Activated CD4-positive, alpha-beta T cell treated with anti-CD3 and anti-CD28 coated beads for 36 hours (primary cell): ENCODE results near the gene MT1A. TPM values are rescaled to one million over a fixed set of nuclear protein-coding genes. Genes with fewer than 3 reads are reported as not detected.

Experiments
- ATAC-seq: fragments of 200-7000 bp; cut with Tn5 transposase; one replicate; pipeline ENCODE4 v1.10.0; 2021; ENCODE audit warnings: mild to moderate bottlenecking, moderate library complexity
- CTCF ChIA-PET: fragments of 350-600 bp; sonication (Branson Sonifier 250); formaldehyde crosslinking; loops from one replicate; lab custom pipeline; 2021; ENCODE audit warnings: antibody characterized with exemption; lab: Charles Lee
- POLR2A ChIA-PET: fragments of 350-600 bp; sonication (Branson Sonifier 250); formaldehyde crosslinking; loops from one replicate; lab custom pipeline; 2021; ENCODE audit warnings: antibody characterized with exemption, inconsistent platforms; lab: Charles Lee
- DNase-seq: peaks from one replicate; pipeline ENCODE4 v3.0.0-alpha.2; 2020
- H3K27ac Mint-ChIP-seq: one replicate; pipeline ENCODE4 v1.8.0; 2021; ENCODE audit warnings: mixed read lengths
- H3K27me3 Mint-ChIP-seq: one replicate; pipeline ENCODE4 v1.8.0; 2021; ENCODE audit warnings: mixed read lengths
- H3K36me3 Mint-ChIP-seq: one replicate; pipeline ENCODE4 v1.8.0; 2021; ENCODE audit warnings: low read depth, mixed read lengths
- H3K4me1 Mint-ChIP-seq: one replicate; pipeline ENCODE4 v1.8.0; 2021; ENCODE audit warnings: mixed read lengths
- H3K4me3 Mint-ChIP-seq: one replicate; pipeline ENCODE4 v1.8.0; 2021; ENCODE audit warnings: mild to moderate bottlenecking, moderate library complexity, mixed read lengths
- H3K9me3 Mint-ChIP-seq: one replicate; pipeline ENCODE4 v1.8.0; 2021; ENCODE audit warnings: low read depth, mixed read lengths
- intact Hi-C, 2 experiments: fragments of 100-400 bp; cut with DNase I in 1 of 2; cut with micrococcal nuclease in 1 of 2; formaldehyde crosslinking; loops; one replicate each; pipeline versions ENCODE4 v1.14.2 to v1.15.1; 2022 to 2024; cut with DNase I, micrococcal nuclease
- total RNA-seq, 2 experiments: library from RNA; stranded (reverse); gene quantifications; one replicate each; pipeline ENCODE4 v1.2.3, GENCODE V29; 2021

MT1A gene
- total RNA-seq: 1 to 10 TPM in 1 of 2 experiments, under 1 TPM in 1; 0.74 to 1.1 TPM

DNA sequence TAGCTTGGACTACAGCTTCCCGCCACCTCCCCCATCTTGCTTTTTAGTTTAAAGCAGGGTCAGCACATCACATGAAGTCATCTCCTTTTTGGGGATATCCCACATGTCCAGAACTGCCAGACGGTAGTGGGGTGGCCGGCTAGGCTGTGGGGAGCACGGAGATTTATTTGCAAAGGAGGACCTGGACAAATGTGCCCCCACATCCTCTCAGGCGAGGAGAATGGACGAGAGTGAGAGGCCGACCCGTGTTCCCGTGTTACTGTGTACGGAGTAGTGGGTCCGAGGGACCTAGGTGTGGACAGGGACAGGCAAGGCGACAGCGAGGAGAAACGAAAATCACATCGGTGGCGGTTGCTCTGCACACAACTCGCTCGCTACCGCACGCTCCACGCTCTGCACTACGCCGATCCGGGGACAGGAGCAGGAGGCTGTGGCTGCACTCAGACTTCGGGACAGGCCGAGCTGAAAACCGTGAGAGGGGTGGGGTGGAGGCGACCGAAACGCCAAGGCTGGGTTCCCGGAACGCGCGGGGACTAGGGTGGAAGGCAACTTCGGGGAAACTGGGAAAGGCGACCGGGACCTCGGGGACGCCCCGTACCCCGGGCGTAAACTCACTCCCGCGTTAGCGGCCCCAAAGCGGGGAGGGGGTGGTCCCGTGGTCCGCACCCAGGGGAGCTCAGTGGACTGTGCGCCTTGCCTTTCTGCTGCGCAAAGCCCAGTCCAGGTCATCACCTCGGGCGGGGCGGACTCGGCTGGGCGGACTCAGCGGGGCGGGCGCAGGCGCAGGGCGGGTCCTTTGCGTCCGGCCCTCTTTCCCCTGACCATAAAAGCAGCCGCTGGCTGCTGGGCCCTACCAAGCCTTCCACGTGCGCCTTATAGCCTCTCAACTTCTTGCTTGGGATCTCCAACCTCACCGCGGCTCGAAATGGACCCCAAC lies at the start of gene MT1A:
Gene MT1A, plus strand, starts transcription at position 853 of the 937 bp plus-strand sequence. Its CDS starts 73 bp downstream, at position 926.
- ATAC-seq: peak; percentile 43
- peak; percentile 52 for DNase-seq
- no peaks in the 10 kb centered on the region for H3K9me3 Mint-ChIP-seq
- no peak within 1 kb of the TSS for H3K27ac Mint-ChIP-seq
- peak within 1 kb of the TSS; percentile 59 for H3K4me3 Mint-ChIP-seq
- intact Hi-C loops: no loop called here
- ChIA-PET POLR2A (no interaction called here), CTCF (interaction anchor here (0.8 kb wide), 1 partner anchor 62 kb away, joined by 3 read pairs; no protein-coding TSS in a partner anchor)
- peaks cover 25% of the 10 kb centered on the region for H3K4me1 Mint-ChIP-seq
- H3K27me3 Mint-ChIP-seq: peaks cover 71% of the 10 kb centered on the region
- H3K36me3 Mint-ChIP-seq: no peaks in the 10 kb centered on the region

DNA sequence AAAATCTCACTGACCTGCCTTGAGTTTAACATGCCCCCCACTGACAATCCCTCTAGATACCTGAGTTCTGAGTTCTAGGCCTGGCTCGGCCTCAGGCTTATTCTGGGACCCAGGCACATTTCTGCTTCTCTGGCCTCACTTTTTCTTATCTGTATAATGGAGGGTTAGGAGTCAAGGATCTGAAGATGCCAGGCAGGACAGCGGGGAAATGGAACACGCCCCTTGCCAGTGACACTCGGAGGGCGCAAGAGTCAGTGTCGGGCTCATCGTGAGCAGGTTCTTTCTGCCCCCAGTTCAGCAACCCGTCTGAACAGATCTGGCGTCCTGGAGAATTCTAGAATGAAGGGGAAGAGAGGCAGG lies 49.7 kb upstream of the MT1A start:
- intact Hi-C loops: no loop called here
- ChIA-PET CTCF (interaction anchor here (0.9 kb wide), 1 partner anchor 17 kb away, joined by 3 read pairs; no protein-coding TSS in a partner anchor), POLR2A (no interaction called here)
- Mint-ChIP-seq H3K27ac (peak overlapping the region; percentile 77), H3K36me3 (no peaks in the 10 kb centered on the region), H3K9me3 (no peaks in the 10 kb centered on the region), H3K4me3 (peak overlapping the region; percentile 75), H3K27me3 (peaks cover 21% of the 10 kb centered on the region), H3K4me1 (peaks cover 10% of the 10 kb centered on the region)
- ATAC-seq (peak; percentile 13), DNase-seq (no peak)

DNA sequence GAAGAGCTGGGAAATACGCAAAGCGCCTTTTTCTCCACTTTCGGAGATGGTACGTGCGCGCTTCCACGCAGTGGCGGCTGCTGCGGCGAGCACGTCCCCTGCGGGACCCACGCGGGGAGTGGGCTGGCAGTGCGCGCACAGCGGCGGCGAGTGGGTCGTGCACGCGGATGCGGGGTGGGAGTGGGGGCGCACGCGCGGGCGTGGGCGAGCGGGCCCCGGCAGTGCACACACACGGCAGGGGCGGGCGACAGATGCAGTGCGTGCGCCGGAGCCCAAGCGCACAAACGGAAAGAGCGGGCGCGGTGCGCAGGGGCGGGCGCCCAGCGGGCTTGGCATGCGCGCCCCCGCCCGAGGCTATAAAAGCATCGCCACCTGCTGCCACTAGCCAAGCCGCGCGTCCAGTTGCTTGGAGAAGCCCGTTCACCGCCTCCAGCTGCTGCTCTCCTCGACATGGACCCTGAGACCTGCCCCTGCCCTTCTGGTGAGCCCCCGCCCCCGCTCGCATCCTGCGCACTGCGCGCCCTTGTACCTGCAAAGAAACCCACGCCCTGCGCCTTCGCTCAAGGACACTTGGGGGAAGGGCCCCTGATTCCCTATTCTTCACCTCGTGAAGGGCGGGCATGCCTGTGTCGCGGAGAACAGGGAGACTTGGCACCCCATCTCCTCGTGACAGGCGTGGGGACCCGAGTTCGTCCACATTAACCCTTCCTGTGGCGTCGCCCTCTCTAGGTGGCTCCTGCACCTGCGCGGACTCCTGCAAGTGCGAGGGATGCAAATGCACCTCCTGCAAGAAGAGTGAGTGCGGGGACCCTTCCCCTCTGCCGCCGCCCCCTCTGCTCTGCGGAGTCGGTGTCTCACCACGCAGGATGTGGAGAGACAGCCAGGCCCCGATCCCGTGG lies 49.1 kb upstream of the MT1A start, which contains the start of gene MT3:
Gene MT3, plus strand, starts transcription at position 388 of the 899 bp plus-strand sequence. Its CDS starts 63 bp downstream, at position 451.
- CTCF ChIA-PET: interaction anchor here (0.6 to 0.9 kb wide), 2 partner anchors 16 to 45 kb away, joined by 3 to 4 read pairs; no protein-coding TSS in a partner anchor
- H3K36me3 Mint-ChIP-seq: no peaks in the 10 kb centered on the region
- H3K4me3 Mint-ChIP-seq: peak within 1 kb of the TSS; percentile 75
- POLR2A ChIA-PET: no interaction called here
- ATAC-seq: peak; percentile 87
- H3K27me3 Mint-ChIP-seq: peaks cover 21% of the 10 kb centered on the region
- intact Hi-C loops: no loop called here
- peak; percentile 72 for DNase-seq
- peak within 1 kb of the TSS; percentile 77 for H3K27ac Mint-ChIP-seq
- peaks cover 10% of the 10 kb centered on the region for H3K4me1 Mint-ChIP-seq
- H3K9me3 Mint-ChIP-seq: no peaks in the 10 kb centered on the region

DNA sequence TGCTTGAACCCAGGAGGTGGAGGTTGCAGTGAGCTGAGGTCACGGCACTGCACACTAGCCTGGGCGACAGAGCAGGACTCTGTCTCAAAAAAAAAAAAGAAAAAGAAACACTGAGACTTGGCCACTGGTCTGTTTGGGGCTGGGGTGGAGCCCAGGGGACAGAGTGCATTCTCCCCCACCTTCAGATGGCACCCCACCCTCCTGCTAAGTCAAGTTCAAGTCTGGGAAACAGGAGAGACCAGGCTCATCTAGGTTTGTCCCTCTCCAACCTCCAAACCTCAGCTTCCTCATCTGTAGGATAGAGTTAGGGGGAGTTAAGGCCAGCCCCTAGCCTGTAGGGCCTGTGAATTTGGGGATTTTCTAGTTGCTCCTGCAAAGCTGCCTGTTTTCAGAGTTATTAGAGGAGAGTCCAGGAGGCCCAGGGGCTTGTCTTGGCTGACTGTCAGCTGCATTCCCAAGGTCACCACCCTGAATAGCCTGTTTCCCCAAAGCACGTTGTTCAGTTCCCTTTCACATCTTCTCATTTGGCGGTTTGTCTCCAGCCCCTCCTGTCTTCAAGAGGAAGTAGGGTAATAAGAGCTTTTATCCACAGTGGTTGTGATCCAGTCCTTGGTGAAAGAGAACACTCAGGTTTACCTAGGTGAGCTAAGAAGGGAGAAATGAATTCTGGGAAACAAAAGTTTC lies 46.9 kb upstream of the MT1A start:
- Mint-ChIP-seq H3K4me1 (peaks cover 10% of the 10 kb centered on the region), H3K36me3 (no peaks in the 10 kb centered on the region), H3K27me3 (peaks cover 20% of the 10 kb centered on the region), H3K4me3 (no peak overlapping the region), H3K9me3 (no peaks in the 10 kb centered on the region), H3K27ac (no peak overlapping the region)
- no peak for ATAC-seq
- intact Hi-C loops: no loop called here
- CTCF ChIA-PET: interaction anchor here (0.6 to 2.0 kb wide), 9 partner anchors 9 to 648 kb away, joined by 3 to 13 read pairs (median 4); no protein-coding TSS in a partner anchor
- DNase-seq: no peak
- POLR2A ChIA-PET: no interaction called here

DNA sequence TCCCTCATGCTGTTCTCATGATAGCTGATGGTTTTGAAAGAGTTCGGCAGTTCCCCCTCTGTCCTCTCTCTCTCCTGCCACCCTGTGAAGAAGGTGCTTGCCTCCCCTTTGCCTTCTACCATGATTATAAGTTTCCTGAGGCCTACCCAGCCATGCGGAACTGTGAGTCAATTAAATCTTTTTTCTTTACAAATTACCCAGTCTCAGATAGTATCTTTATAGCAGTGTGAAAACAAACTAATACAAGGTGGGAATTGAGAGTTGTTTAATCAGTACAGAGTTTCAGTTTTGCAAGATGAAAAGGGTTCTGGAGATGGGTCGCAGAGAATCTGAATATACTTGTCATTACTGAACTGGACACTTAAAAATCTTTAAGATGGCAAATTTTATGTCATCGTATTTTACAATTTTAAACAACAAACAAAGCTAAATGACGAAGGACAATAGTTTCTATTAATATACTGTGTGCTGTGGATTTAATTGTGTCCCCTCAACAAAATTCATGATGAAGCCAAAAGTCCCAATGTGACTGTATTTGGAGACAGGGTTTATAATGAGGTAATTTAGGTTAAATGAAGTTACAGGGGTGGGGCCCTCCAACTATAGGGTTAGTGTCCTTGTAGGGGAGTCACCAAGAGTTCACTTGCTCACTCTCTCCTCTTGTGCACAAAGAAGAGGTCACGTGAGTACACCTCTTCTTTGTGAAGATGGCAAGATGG lies 44.7 kb upstream of the MT1A start:
- Mint-ChIP-seq H3K4me3 (no peak overlapping the region), H3K36me3 (no peaks in the 10 kb centered on the region), H3K27ac (no peak overlapping the region), H3K9me3 (no peaks in the 10 kb centered on the region), H3K4me1 (peaks cover 14% of the 10 kb centered on the region), H3K27me3 (peaks cover 13% of the 10 kb centered on the region)
- ChIA-PET POLR2A (no interaction called here), CTCF (no interaction called here)
- ATAC-seq (no peak), DNase-seq (no peak)
- intact Hi-C loops: no loop called here

DNA sequence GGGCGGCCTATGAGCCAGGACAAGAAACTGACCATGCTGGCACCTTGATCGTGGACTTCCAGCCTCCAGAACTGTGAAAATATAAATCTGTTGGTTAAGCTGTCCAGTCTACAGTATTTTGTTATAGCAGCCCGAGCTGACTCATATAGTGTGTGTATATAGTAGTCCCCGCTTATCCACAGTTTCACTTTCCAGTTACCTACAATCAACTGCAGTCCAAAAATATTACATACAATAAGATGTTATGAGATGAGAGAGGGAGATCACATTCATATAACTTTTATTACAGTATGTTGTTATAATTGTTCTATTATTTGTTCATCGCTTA lies 44.2 kb upstream of the MT1A start:
- no peaks in the 10 kb centered on the region for H3K9me3 Mint-ChIP-seq
- no peak overlapping the region for H3K4me3 Mint-ChIP-seq
- ChIA-PET CTCF (no interaction called here), POLR2A (no interaction called here)
- H3K27ac Mint-ChIP-seq: no peak overlapping the region
- ATAC-seq: no peak
- H3K36me3 Mint-ChIP-seq: no peaks in the 10 kb centered on the region
- DNase-seq: no peak
- intact Hi-C loops: no loop called here
- peaks cover 10% of the 10 kb centered on the region for H3K27me3 Mint-ChIP-seq
- peaks cover 11% of the 10 kb centered on the region for H3K4me1 Mint-ChIP-seq

DNA sequence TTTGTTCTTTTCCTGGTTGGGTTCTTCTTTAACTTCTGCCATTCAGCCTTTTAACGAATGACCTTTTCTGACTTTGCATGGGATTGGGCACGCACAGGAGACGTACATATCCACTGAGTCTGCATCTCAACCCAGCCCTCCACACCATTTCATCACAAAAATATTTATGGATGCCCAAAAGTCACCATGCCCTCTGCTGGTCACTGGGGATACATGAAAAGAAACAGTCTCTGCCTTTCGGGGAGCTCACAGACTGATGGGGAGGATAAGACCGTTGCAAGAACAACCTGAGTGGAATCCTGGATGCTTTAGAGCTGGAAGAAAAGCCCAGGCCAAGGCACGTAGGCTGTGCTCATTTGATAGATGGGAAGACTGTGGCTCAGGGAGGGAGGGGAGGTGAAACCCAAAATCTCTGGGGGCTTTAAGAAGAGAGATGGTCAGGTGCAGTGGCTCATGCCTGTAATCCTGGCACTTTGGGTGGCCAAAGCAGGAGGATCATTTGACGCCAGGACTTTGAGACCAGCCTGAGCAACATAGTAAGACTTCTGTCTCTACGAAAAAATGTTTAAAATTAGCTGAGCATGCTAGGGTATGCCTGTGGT lies 38.0 kb upstream of the MT1A start:
- POLR2A ChIA-PET: no interaction called here
- intact Hi-C loops: loop anchor here in 1 of 2 experiments (1.0 to 10.0 kb wide), 2 partner anchors 23 to 934 kb away; partner anchors contain the start of gene CCDC102A
- Mint-ChIP-seq H3K9me3 (no peaks in the 10 kb centered on the region), H3K4me1 (peaks cover 6% of the 10 kb centered on the region), H3K27ac (no peak overlapping the region), H3K36me3 (no peaks in the 10 kb centered on the region), H3K4me3 (no peak overlapping the region), H3K27me3 (peaks cover 6% of the 10 kb centered on the region)
- DNase-seq (peak; percentile 53), ATAC-seq (peak; percentile 64)
- CTCF ChIA-PET: interaction anchor here (0.6 to 5.9 kb wide), 13 partner anchors 8 to 114 kb away, joined by 3 to 28 read pairs (median 4); partner anchors contain the start of gene MT1E

DNA sequence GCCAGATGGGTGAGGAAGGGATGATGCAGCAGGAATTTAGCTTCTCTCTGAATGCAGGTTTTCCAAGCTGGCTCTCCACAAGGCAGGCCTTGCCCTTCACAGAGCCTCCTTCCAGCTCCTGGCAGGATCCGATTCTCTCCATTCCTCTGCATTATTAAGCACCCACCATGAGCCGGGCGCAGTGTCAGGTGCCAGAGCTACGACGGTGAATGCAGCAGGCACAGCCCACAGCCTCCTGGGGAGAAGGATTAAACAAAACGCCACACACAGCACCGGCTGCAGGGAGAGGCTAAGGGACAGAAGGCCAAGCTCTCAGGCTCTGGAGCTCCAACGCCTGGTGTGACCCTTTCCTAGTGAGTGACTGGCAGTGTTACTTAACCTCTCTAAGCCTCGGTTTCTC lies 37.1 kb upstream of the MT1A start:
- Mint-ChIP-seq H3K9me3 (no peaks in the 10 kb centered on the region), H3K27me3 (peaks cover 6% of the 10 kb centered on the region), H3K36me3 (no peaks in the 10 kb centered on the region), H3K4me1 (peaks cover 12% of the 10 kb centered on the region), H3K27ac (no peak overlapping the region), H3K4me3 (no peak overlapping the region)
- ChIA-PET POLR2A (no interaction called here), CTCF (interaction anchor here (0.9 to 5.9 kb wide), 9 partner anchors 9 to 102 kb away, joined by 3 to 28 read pairs (median 6); no protein-coding TSS in a partner anchor)
- ATAC-seq (no peak), DNase-seq (no peak)
- intact Hi-C loops: loop anchor here in 1 of 2 experiments (10.0 kb wide), 1 partner anchor 933 kb away; the partner anchor contains the start of gene CCDC102A

DNA sequence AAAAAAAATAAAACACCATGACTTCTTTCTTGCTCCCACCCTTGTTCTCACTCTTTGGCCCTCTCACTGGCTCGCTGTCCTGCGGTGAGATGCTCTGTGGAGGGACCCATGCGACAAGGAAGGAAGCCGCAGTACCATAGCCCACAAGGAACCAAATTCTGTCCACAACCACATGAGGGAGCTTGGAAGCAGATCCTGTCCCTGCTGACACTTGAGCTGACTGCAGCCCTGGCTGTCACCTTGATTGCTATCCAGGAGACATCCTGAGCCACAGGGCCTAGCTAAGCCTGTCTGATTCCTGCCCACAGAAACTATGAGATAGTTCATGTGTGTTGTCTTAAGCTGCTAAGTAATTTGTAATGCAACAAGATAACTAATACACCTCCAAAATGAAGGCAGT lies 34.9 kb upstream of the MT1A start:
- no peaks in the 10 kb centered on the region for H3K36me3 Mint-ChIP-seq
- no peak for ATAC-seq
- peak; percentile 45 for DNase-seq
- ChIA-PET POLR2A (interaction anchor here (0.7 kb wide), 1 partner anchor 153 kb away, joined by 4 read pairs; the partner anchor contains the start of genes NUDT21 and OGFOD1), CTCF (interaction anchor here (0.6 to 5.9 kb wide), 8 partner anchors 12 to 99 kb away, joined by 3 to 28 read pairs (median 4); no protein-coding TSS in a partner anchor)
- H3K27ac Mint-ChIP-seq: no peak overlapping the region
- H3K4me3 Mint-ChIP-seq: no peak overlapping the region
- intact Hi-C loops: loop anchor here in 1 of 2 experiments (1.0 to 10.0 kb wide), 2 partner anchors 99 to 931 kb away; partner anchors contain the start of gene CCDC102A
- H3K9me3 Mint-ChIP-seq: no peaks in the 10 kb centered on the region
- peaks cover 6% of the 10 kb centered on the region for H3K27me3 Mint-ChIP-seq
- peaks cover 25% of the 10 kb centered on the region for H3K4me1 Mint-ChIP-seq
